ENCODE data around the gene NAMPT.
"Not testable (repeated sequence)": the region's sequence is repeated elsewhere in the genome, so short reads cannot be mapped to it uniquely, and the experiment has no call there.

NAMPT gene

GRCh38 chr7:106313456-106313901 lies 28.7 kb upstream of the NAMPT start:
- peak overlapping the region; percentile 20; the same call in 1 of the 2 replicates for H3K4me3 ChIP-seq (ENCODE audit: low read depth, low read length)
- TF ChIP-seq, protein P1, sequence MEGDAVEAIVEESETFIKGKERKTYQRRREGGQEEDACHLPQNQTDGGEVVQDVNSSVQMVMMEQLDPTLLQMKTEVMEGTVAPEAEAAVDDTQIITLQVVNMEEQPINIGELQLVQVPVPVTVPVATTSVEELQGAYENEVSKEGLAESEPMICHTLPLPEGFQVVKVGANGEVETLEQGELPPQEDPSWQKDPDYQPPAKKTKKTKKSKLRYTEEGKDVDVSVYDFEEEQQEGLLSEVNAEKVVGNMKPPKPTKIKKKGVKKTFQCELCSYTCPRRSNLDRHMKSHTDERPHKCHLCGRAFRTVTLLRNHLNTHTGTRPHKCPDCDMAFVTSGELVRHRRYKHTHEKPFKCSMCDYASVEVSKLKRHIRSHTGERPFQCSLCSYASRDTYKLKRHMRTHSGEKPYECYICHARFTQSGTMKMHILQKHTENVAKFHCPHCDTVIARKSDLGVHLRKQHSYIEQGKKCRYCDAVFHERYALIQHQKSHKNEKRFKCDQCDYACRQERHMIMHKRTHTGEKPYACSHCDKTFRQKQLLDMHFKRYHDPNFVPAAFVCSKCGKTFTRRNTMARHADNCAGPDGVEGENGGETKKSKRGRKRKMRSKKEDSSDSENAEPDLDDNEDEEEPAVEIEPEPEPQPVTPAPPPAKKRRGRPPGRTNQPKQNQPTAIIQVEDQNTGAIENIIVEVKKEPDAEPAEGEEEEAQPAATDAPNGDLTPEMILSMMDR (IDR thresholded peaks at IDR 0.05; ENCODE audit: low read depth, low read length), result no peak

- TF ChIP-seq, protein P1 (IDR thresholded peaks at IDR 0.05; ENCODE audit: low read depth, low read length), result no peak
These were observed 28.1 kb upstream of the NAMPT start for GRCh38 chr7:106312906-106313305.

GRCh38 chr7:106312099-106312871 lies 27.5 kb upstream of the NAMPT start:
- TF ChIP-seq, protein P1 (IDR thresholded peaks at IDR 0.05; ENCODE audit: low read depth, low read length), result no peak
- H3K4me3 ChIP-seq (ENCODE audit: low read depth, low read length), result no peak overlapping the region

More at GRCh38 chr7:106312906-106313305, 28.1 kb upstream of the NAMPT start:
- H3K4me3 ChIP-seq (ENCODE audit: low read depth, low read length), result peak overlapping the region; percentile 20; the same call in 1 of the 2 replicates

DNA sequence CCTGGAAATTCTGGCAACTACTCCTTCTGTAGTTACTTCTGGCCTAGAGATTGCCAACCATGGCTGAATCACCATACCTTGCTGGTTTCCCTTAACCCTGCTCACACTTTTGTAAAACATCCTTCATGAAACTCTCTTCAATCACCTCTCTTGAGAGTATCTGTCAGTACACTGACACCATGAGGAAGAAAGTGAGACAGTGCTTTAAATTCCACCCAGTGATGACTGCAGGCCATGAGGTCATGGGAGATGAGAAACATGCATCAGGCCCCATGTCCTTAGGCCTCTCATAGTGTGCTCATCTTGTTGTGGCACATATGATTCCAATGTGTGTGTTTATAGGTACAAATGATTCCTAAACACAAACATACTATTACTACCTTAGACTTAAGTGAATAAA lies 24.6 kb upstream of the NAMPT start:
- H3K4me3 ChIP-seq (ENCODE audit: low read depth, low read length), result no peak overlapping the region
- TF ChIP-seq, protein P1 (IDR thresholded peaks at IDR 0.05; ENCODE audit: low read depth, low read length), result no peak

- H3K4me3 ChIP-seq (ENCODE audit: low read depth, low read length), result no peak overlapping the region
- TF ChIP-seq, protein P1 (IDR thresholded peaks at IDR 0.05; ENCODE audit: low read depth, low read length), result no peak
These were observed 21.5 kb upstream of the NAMPT start for GRCh38 chr7:106306256-106306655.

- TF ChIP-seq, protein P1 (IDR thresholded peaks at IDR 0.05; ENCODE audit: low read depth, low read length), result no peak
- H3K4me3 ChIP-seq (ENCODE audit: low read depth, low read length), result no peak overlapping the region
These were observed 20.9 kb upstream of the NAMPT start for GRCh38 chr7:106305732-106306131.

DNA sequence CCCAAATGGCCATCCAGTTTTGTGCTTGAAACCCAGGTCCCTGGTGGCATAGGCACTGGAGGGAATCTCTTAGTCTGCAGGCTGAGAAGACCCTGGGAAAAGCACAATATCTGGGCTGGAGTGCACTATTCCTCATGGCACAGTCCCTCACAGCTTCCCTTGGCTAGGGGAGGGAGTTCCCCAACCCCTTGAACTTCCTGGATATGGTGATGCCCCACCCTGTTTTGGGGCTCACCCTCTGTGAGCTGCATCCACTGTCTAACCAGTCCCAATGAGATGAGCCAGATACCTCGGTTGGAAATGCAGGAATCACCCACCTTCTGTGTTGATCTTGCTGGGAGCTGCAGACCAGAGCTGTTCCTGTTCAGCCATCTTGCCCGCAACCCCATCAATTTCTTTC lies 19.8 kb upstream of the NAMPT start:
- TF ChIP-seq, protein P1 (IDR thresholded peaks at IDR 0.05; ENCODE audit: low read depth, low read length), result no peak

DNA sequence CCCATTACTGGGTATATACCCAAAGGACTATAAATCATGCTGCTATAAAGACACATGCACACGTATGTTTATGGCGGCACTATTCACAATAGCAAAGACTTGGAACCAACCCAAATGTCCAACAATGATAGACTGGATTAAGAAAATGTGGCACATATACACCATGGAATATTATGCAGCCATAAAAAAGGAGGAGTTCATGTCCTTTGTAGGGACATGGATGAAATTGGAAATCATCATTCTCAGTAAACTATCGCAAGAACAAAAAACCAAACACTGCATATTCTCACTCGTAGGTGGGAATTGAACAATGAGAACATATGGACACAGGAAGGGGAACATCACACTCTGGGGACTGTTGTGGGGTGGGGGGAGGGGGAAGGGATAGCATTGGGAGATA lies 13.8 kb upstream of the NAMPT start:
- H3K4me3 ChIP-seq (ENCODE audit: low read depth, low read length), result not testable (repeated sequence)

More for the DNA sequence above, 19.8 kb upstream of the NAMPT start:
- H3K4me3 ChIP-seq (ENCODE audit: low read depth, low read length), result no peak overlapping the region

GRCh38 chr7:106298155-106298554 lies 13.4 kb upstream of the NAMPT start:
- not testable (repeated sequence) for H3K4me3 ChIP-seq (ENCODE audit: low read depth, low read length)

Measured in WI38 (cell line).